ENCODE results near the gene RPL36. TPM values are rescaled to one million over a fixed set of nuclear protein-coding genes. Genes with fewer than 3 reads are reported as not detected.
A peak's percentile ranks its signal among the peaks of the same experiment; 100 is the strongest.

The RPL36 gene
- total and polyA plus RNA-seq, 2 experiments from 2014 or later: 637 to 990 TPM

DNA sequence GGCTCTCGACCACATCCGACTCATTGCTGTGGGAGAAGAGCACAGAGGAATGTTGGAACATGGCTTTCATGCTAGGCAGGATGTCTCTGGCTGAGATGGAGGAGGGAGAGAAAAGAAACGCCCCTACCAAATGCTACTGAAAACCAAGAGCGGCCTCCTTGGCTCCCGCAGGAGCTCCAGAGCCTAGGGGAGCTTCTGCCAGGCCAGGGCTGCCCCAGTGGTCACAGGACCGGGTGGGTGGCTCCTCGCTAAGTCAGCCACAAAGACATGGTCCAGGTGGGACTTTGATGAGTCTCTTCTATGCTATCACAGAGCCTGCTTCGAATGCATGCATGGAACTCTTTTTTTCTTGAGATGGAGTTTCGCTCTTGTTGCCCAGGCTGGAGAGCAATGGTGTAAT lies 23.1 kb downstream of the RPL36 start:
- no peak for DNase-seq (ENCODE audit: low spot score)
- H3K4me1 ChIP-seq (ENCODE audit: insufficient read depth): peaks cover 6% of the 10 kb centered on the region

DNA sequence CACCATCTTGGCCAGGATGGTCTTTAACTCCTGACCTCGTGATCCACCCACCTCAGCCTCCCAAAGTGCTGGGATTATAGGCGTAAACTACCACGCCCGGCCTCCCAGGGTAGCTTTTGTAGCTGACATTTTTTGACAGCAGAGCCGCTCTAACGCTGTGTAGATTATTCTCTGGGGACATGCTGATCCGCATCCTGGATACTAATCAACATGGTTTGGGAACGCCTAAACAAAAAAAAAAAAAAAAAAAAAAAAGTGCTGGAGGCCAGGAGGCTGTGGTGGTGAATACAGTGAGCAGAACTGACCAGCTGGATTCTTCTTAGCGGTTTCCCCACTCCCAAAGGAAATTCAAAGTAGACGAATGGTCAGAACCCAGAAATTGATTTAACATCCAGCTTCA lies 24.7 kb downstream of the RPL36 start:
- H3K27me3 ChIP-seq: no peaks in the 10 kb centered on the region
- peaks cover 13% of the 10 kb centered on the region for H3K4me1 ChIP-seq (ENCODE audit: insufficient read depth)
- H3K4me3 ChIP-seq: no peak overlapping the region
- H4K20me1 ChIP-seq (ENCODE audit: insufficient read depth, poor library complexity, severe bottlenecking): no peaks in the 10 kb centered on the region
- no peak overlapping the region for H3K27ac ChIP-seq
- H2AFZ ChIP-seq: no peak overlapping the region
- no peak overlapping the region for H3K4me2 ChIP-seq
- H3K79me2 ChIP-seq: peaks cover 58% of the 10 kb centered on the region
- no peak for DNase-seq (ENCODE audit: low spot score)
- 95% methylated on average over 10 of the region's 10 CpGs for WGBS (ENCODE audit: low lambda C conversion rate, missing lambda C conversion rate)
- no peaks in the 10 kb centered on the region for H3K9me2 ChIP-seq (replicated peaks; ENCODE audit: insufficient read depth)
- H3K36me3 ChIP-seq (replicated peaks; ENCODE audit: insufficient read depth, low read depth): no peaks in the 10 kb centered on the region
- no peaks in the 10 kb centered on the region for H3K9me3 ChIP-seq (ENCODE audit: low read depth)
- TF ChIP-seq EZH2 (IDR thresholded peaks at IDR 0.05; ENCODE audit: borderline replicate concordance) (no peak), EZH2phosphoT487 (IDR thresholded peaks at IDR 0.05; ENCODE audit: low read depth, severe bottlenecking, unreplicated experiment) (no peak)
- TF ChIP-seq, protein P1, sequence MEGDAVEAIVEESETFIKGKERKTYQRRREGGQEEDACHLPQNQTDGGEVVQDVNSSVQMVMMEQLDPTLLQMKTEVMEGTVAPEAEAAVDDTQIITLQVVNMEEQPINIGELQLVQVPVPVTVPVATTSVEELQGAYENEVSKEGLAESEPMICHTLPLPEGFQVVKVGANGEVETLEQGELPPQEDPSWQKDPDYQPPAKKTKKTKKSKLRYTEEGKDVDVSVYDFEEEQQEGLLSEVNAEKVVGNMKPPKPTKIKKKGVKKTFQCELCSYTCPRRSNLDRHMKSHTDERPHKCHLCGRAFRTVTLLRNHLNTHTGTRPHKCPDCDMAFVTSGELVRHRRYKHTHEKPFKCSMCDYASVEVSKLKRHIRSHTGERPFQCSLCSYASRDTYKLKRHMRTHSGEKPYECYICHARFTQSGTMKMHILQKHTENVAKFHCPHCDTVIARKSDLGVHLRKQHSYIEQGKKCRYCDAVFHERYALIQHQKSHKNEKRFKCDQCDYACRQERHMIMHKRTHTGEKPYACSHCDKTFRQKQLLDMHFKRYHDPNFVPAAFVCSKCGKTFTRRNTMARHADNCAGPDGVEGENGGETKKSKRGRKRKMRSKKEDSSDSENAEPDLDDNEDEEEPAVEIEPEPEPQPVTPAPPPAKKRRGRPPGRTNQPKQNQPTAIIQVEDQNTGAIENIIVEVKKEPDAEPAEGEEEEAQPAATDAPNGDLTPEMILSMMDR (IDR thresholded peaks at IDR 0.05; ENCODE audit: poor library complexity): no peak

More for the DNA sequence above, 23.1 kb downstream of the RPL36 start:
- no peaks in the 10 kb centered on the region for H3K9me2 ChIP-seq (replicated peaks; ENCODE audit: insufficient read depth)
- H3K4me3 ChIP-seq: no peak overlapping the region
- H3K9me3 ChIP-seq (ENCODE audit: low read depth): no peaks in the 10 kb centered on the region
- H2AFZ ChIP-seq: no peak overlapping the region
- no peaks in the 10 kb centered on the region for H4K20me1 ChIP-seq (ENCODE audit: insufficient read depth, poor library complexity, severe bottlenecking)
- H3K36me3 ChIP-seq (replicated peaks; ENCODE audit: insufficient read depth, low read depth): no peaks in the 10 kb centered on the region
- H3K4me2 ChIP-seq: no peak overlapping the region
- WGBS (ENCODE audit: low lambda C conversion rate, missing lambda C conversion rate): 95% methylated on average over 9 of the region's 9 CpGs
- H3K27ac ChIP-seq: no peak overlapping the region
- TF ChIP-seq EZH2phosphoT487 (IDR thresholded peaks at IDR 0.05; ENCODE audit: low read depth, severe bottlenecking, unreplicated experiment) (no peak), EZH2 (IDR thresholded peaks at IDR 0.05; ENCODE audit: borderline replicate concordance) (no peak)
- TF ChIP-seq, protein P1 (IDR thresholded peaks at IDR 0.05; ENCODE audit: poor library complexity): no peak
- H3K79me2 ChIP-seq: peaks cover 42% of the 10 kb centered on the region
- H3K27me3 ChIP-seq: no peaks in the 10 kb centered on the region

DNA sequence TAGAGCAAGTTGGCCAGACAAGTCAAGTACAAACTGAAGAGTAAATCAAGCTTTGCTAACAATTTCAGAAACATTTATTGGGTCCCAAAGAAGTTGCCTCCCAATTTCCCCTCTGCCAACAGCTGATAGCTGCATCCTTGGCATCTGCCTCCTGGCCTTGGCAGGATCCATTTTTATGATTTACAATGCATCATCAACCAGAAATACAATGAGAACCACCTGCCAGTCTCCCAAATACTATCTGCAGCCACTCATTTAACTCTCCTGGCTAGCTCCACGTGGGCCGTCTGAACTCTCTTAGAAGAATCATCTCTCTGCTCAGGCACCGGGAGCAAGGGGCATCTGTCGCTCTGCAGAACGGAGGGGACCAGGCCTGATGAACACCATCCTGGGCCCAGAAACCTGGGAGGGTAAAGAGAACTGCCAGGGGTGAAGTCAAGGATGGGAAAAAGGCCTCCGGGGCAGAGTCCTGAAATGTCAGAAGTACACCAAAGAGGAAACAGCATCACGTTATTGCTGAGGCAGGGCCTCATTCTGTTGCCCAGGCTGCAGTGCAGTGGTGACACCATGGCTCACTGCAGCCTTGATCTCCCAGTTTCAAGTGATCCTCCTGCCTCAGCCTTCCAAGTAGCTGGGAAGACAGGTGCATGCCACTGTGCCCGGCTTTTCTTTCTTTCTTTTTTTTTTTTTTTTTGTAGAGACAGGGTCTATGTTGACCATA lies 27.3 kb downstream of the RPL36 start:
- Histone ChIP-seq H3K79me2 (peaks cover 58% of the 10 kb centered on the region), H3K9me2 (replicated peaks; ENCODE audit: insufficient read depth) (no peaks in the 10 kb centered on the region), H2AFZ (no peak overlapping the region), H3K4me1 (ENCODE audit: insufficient read depth) (peaks cover 13% of the 10 kb centered on the region), H3K36me3 (replicated peaks; ENCODE audit: insufficient read depth, low read depth) (no peaks in the 10 kb centered on the region), H3K9me3 (ENCODE audit: low read depth) (no peaks in the 10 kb centered on the region), H3K4me3 (no peak overlapping the region), H3K4me2 (peak overlapping the region; percentile 88), H3K27ac (peak overlapping the region; percentile 95), H3K27me3 (no peaks in the 10 kb centered on the region), H4K20me1 (ENCODE audit: insufficient read depth, poor library complexity, severe bottlenecking) (no peaks in the 10 kb centered on the region)
- TF ChIP-seq, protein P1 (IDR thresholded peaks at IDR 0.05; ENCODE audit: poor library complexity): no peak
- no peak for TF ChIP-seq EZH2 (IDR thresholded peaks at IDR 0.05; ENCODE audit: borderline replicate concordance)
- no peak for TF ChIP-seq EZH2phosphoT487 (IDR thresholded peaks at IDR 0.05; ENCODE audit: low read depth, severe bottlenecking, unreplicated experiment)
- DNase-seq (ENCODE audit: low spot score): no peak
- WGBS (ENCODE audit: low lambda C conversion rate, missing lambda C conversion rate): 96% methylated on average over 8 of the region's 8 CpGs

Data from hepatocyte (in vitro differentiated cells).